Ishikawa (cell line): ENCODE results near the gene MRS2.

Experiments
- CEBPB ChIP-seq: IDR thresholded peaks from 2 replicates; pipeline ENCODE4 v1.6.1; 2012
- EGR1 ChIP-seq: IDR thresholded peaks from 2 replicates; pipeline ENCODE4 v1.6.1; 2012
- FOXM1 ChIP-seq: IDR thresholded peaks from 2 replicates; pipeline ENCODE4 v1.6.1; 2012; ENCODE audit warnings: low read depth, borderline replicate concordance
- MAX ChIP-seq: IDR thresholded peaks from 2 replicates; pipeline ENCODE4 v1.6.1; 2012
- NFIC ChIP-seq: IDR thresholded peaks from 2 replicates; pipeline ENCODE4 v1.6.1; 2012
- RAD21 ChIP-seq: IDR thresholded peaks from 2 replicates; pipeline ENCODE4 v1.6.1; 2012; ENCODE audit warnings: low read depth
- REST ChIP-seq: IDR thresholded peaks from 2 replicates; pipeline ENCODE4 v1.6.1; 2012; ENCODE audit warnings: low read depth, mild to moderate bottlenecking
- TAF1 ChIP-seq: IDR thresholded peaks from 2 replicates; pipeline ENCODE4 v1.6.1; 2012; ENCODE audit warnings: low read depth, mild to moderate bottlenecking

- no peak for TF ChIP-seq FOXM1
- no peak for TF ChIP-seq EGR1
- no peak for TF ChIP-seq TAF1
- TF ChIP-seq CEBPB = no peak
- TF ChIP-seq NFIC = no peak
- no peak for TF ChIP-seq REST
- TF ChIP-seq RAD21 = no peak
- TF ChIP-seq MAX = no peak
Observed at GRCh38 chr6:24356310-24356973, 46.3 kb upstream of the MRS2 start.
